Right renal cortex interstitium (tissue), 3 donors: ENCODE measurements around the gene LRRC30. TPM values are rescaled to one million over a fixed set of nuclear protein-coding genes. Genes with fewer than 3 reads are reported as not detected.
"Not testable (repeated sequence)": the region's sequence is repeated elsewhere in the genome, so short reads cannot be mapped to it uniquely, and the experiment has no call there.

ENCODE experiments used
- DNase-seq, 3 donors: peaks; one replicate each; pipeline ENCODE4 v3.0.0-alpha.2; 2013; ENCODE audit warnings: low read depth in 3 of 3, low spot score in 2 of 3
- polyA plus RNA-seq, 3 donors: library from polyadenylated mRNA; unstranded; fragments of 120-200 nt; gene quantifications; one replicate each; pipeline ENCODE4 v1.2.1, GENCODE V29; 2013; ENCODE audit not compliant: insufficient read length in 3 of 3

LRRC30 gene
- under 1 TPM; 0.18 to 0.40 (median 0.22) TPM for polyA plus RNA-seq

- no peak for DNase-seq
These were observed at the start of gene LRRC30 for GRCh38 chr18:7230626-7231349. LRRC30 (plus strand) TSS chr18:7231089; CDS start chr18:7231139, 50 bp downstream.

GRCh38 chr18:7185701-7186100 lies 45.2 kb upstream of the LRRC30 start:
- no peak for DNase-seq

- no peak for DNase-seq
These were observed 40.2 kb upstream of the LRRC30 start for GRCh38 chr18:7190547-7191156.

- DNase-seq = no peak
These were observed 39.2 kb upstream of the LRRC30 start for GRCh38 chr18:7191736-7192135.

GRCh38 chr18:7195266-7195665 lies 35.6 kb upstream of the LRRC30 start:
- no peak for DNase-seq

GRCh38 chr18:7196421-7196820 lies 34.5 kb upstream of the LRRC30 start:
- DNase-seq = no peak

GRCh38 chr18:7197854-7198253 lies 33.0 kb upstream of the LRRC30 start:
- no peak for DNase-seq

- DNase-seq = no peak
These were observed 32.6 kb upstream of the LRRC30 start for GRCh38 chr18:7198326-7198725.

GRCh38 chr18:7201096-7201495 lies 29.8 kb upstream of the LRRC30 start:
- no peak for DNase-seq

- no peak for DNase-seq
These were observed 28.7 kb upstream of the LRRC30 start for GRCh38 chr18:7202169-7202568.

- not testable (repeated sequence) for DNase-seq
These were observed 27.3 kb upstream of the LRRC30 start for GRCh38 chr18:7203601-7204000.

- DNase-seq = no peak
These were observed 25.5 kb upstream of the LRRC30 start for GRCh38 chr18:7205346-7205745.

- no peak for DNase-seq
These were observed 24.7 kb upstream of the LRRC30 start for GRCh38 chr18:7206217-7206616.

GRCh38 chr18:7207366-7207915 lies 23.4 kb upstream of the LRRC30 start:
- no peak for DNase-seq

- DNase-seq = no peak
These were observed 9.3 kb upstream of the LRRC30 start for GRCh38 chr18:7221424-7222155.

- no peak for DNase-seq
These were observed 6.7 kb upstream of the LRRC30 start for GRCh38 chr18:7224198-7224597.

GRCh38 chr18:7232218-7232617 lies 1.3 kb downstream of the LRRC30 start:
- DNase-seq = no peak

GRCh38 chr18:7233134-7233810 lies 2.4 kb downstream of the LRRC30 start:
- DNase-seq = peak in 1 of 3 donors; percentile 29

GRCh38 chr18:7234091-7234490 lies 3.2 kb downstream of the LRRC30 start:
- no peak for DNase-seq

GRCh38 chr18:7234956-7235355 lies 4.1 kb downstream of the LRRC30 start:
- no peak for DNase-seq

- DNase-seq = no peak
These were observed 5.2 kb downstream of the LRRC30 start for GRCh38 chr18:7236072-7236471.
